ENCODE results near the gene GPR151. TPM values are rescaled to one million over a fixed set of nuclear protein-coding genes. Genes with fewer than 3 reads are reported as not detected.
"Not testable (repeated sequence)": the region's sequence is repeated elsewhere in the genome, so short reads cannot be mapped to it uniquely, and the experiment has no call there.

The GPR151 gene
- not detected for total RNA-seq

- peak; percentile 14 for DNase-seq
Measured at GRCh38 chr5:146516151-146516475, at the start of gene GPR151. Gene GPR151 (minus strand): TSS chr5:146516190. CDS start chr5:146516113, 77 bp downstream.

- no peak for DNase-seq
Measured at GRCh38 chr5:146564007-146564762, 48.2 kb upstream of the GPR151 start.

DNA sequence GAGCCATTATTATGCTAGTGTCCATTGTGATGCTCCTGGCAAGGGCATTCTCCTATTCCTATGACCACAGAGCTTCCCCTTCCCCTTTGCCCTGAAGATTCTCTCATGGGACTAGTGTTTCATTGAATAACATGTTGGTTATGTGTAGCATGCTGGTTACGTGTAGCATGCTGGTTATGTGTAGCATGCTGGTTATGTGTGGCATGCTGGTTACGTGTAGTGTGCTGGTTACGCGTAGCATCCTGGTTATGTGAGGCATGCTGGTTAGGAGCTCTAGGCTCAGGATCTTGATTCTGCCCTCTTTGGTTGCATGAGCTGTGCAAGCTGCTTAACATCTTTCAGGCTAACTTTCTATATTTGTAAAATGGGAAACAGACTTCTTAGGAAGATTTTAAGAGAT, 46.5 kb upstream of the GPR151 start:
- DNase-seq, result no peak

DNA sequence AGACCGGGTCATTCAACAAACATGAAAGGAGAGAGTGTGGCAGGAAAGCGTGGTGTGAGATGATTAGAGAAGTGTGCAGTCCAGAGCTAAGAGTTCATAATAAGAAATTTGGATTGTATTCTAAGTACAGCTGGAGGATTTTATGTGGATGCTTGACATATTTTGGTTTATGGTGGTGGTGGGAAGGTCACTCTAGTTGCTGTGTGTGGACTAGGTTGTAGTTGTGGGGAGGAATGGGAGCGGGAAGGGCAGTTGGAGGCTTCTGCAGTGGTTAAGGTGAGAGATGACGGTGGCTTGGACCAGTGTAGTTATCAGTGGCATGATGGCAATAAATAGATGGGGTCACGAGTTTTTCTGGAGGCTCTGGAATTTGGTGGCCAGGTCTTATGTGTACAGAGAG, 45.7 kb upstream of the GPR151 start:
- DNase-seq, result no peak

DNA sequence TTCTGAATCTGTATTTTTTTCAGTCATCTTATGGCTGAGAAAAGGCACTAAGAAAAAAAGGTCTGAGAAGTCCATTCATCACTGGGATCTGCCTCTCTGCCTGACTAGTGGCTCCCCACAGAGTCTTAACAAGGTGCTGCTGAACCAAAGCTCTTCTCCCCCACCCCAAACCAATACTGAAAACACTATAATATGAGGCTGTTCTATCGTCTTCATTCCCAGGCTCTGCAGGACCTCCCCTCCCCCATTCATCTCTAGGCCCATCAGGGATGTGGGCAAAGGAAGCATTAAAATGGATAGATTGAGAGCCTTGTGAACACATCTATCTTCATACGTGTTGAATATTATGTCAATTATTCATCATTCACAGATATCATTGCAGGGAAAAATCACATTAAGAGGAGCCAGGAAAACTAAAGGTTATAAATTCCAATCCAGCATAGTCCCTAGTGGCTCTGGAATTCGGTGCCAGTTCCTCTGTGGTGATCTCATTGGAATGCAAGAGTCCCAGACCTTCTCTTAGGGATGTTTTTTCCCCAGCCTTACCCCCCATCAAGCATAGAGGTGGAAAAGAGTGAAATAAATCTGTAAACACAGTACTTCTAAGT, 44.3 kb upstream of the GPR151 start:
- DNase-seq, result no peak

- not testable (repeated sequence) for DNase-seq
Measured at GRCh38 chr5:146556884-146557283, 40.9 kb upstream of the GPR151 start.

DNA sequence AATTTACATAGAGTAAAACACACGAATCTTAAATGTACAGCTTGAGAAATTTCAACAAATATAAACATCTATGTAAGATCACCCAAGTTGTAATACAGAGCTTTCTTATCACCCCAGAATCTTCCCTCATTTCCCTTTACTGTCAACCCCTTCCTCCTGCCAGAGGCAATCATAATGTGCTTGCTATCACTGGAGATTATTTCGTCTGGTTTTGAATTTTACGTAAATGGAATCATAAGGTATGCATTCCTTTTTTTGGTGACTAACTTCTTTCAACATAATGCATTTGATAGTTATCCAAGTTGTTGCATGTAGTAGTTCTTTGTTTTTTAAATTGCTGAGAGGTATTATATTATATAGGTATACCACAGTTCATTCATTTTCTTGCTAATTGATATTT, 37.5 kb upstream of the GPR151 start:
- DNase-seq, result no peak

DNA sequence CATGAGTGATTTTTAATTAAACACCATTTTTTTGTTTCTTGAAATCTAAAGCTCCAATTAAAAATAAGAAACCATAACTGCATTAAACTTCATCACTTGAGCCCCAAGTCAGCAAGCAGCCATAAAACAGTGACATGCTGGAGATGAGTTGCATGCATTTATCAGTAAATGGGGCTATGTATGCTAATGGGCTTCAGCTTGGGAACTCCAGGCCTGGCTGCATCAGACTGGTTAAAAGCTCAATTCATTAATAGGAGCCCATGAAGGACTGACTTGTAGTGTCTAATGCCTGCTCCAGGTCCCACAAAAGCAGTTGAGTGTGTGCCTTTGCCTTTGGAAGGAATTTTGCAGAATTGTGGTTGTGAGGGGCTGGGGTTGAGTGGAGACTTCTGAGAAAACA, 33.6 kb upstream of the GPR151 start:
- DNase-seq, result no peak

DNA sequence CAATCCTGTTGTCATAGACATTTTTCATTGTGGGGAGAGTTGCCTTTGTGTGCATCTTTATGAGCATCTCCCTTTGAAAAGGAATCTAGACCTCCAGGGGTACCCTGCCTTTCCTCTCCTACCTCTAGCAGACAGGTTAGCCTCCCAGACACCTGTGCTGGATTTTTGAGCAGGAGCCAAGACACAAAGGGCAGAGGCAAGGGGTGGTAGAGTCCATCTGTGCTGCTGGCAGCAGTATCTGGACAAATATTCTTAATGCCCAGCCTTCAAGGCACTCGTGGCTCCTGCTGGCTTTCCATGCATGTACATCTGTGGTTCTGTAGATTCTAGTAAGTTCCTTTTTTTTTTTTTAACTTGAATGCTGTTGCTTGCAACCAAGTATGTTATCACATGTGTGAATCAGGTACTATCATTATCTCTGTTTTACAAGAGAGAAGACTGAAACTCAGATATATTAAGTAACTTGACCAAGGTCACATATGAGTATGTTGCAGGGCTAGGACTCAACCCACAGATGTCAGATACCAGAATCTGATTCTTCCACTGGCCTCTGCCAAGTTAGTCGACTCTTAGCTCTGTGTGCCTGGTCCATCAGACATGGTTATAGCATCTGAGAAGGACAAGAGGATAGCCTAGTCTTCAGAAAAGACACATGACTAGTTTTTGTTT, 32.9 kb upstream of the GPR151 start:
- no peak for DNase-seq

GRCh38 chr5:146544232-146544631, 28.2 kb upstream of the GPR151 start:
- DNase-seq, result no peak

DNA sequence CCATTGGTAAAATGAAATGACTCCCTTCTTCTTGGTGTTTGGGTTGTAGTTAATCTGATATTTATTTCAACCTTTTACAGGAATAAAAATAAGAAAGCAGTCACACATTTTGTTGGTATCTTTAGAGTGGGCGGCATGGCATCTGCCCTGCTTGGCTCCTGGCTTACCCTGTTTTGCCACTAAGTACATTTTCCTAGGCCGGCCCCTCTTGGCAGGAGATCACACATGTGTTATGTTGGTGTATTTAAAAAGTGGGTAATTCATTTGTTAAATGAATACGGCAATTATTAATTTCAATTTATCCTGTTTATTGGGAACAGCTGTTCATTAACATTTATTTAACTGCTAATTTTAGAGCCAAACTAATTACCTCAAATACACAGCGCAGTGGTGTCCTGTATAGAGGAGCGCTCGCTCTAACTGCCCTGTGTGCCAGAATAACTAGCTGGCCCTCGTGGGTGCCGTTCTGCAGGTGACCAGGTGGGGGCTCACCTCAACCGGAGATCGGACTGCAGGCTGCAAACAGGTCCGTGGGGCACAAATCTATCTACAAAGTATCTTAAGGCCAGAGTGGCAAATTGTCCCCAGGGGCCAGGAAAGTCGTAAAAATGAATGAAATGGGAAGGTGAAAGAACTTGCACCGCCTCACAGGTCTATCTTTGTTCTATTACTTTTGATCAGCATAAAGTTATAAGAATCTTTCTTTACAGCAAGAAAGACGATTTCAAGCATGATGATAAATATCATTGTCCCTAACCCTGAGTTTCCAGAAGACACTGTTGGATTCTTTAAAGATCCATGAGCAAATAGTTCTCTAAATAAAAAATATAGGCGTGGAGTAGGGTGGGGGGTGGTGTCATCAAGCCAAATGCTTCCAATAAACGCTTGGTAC, 26.2 kb upstream of the GPR151 start:
- DNase-seq, result peak; percentile 64

DNA sequence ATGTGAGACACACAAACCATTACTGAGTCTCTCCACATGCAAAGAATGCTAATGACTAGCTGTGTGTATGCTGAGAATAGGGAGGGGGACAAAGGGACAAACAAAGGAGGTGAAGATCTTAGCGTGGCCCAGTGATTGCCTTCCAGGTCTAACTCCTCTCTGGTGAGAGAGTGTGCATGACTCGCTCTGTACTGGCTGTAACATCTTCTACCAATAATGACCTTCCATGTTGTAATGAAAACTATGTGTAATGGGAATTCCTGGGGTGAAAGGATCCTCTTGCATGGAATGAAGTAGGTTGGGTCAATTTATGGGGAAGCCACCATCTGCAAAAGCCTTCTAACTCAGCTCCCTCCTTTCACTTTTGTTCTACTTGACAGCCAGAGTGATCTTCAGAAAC, 24.4 kb upstream of the GPR151 start:
- no peak for DNase-seq

- no peak for DNase-seq
Measured at GRCh38 chr5:146539973-146540372, 24.0 kb upstream of the GPR151 start.

GRCh38 chr5:146538432-146538831, 22.4 kb upstream of the GPR151 start:
- no peak for DNase-seq

DNA sequence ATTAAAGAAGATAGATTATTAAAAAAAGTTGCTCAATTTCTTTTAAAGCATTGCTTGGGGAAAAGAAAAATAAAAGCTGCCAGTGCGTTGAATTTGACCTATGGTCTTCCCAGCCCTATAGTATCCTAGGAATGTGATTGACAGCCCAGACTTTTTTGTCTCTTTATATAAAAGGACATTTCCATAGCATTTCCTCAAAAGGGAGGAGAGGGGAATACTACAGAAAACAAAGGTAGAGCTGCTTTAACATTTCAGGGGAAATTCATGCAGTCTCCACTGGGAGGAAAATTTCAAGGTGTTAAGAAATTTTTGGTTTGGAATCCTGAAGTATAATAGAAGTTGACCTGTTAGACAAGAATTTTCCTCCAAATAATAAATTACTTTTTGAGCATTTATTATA, 17.9 kb upstream of the GPR151 start:
- no peak for DNase-seq

DNA sequence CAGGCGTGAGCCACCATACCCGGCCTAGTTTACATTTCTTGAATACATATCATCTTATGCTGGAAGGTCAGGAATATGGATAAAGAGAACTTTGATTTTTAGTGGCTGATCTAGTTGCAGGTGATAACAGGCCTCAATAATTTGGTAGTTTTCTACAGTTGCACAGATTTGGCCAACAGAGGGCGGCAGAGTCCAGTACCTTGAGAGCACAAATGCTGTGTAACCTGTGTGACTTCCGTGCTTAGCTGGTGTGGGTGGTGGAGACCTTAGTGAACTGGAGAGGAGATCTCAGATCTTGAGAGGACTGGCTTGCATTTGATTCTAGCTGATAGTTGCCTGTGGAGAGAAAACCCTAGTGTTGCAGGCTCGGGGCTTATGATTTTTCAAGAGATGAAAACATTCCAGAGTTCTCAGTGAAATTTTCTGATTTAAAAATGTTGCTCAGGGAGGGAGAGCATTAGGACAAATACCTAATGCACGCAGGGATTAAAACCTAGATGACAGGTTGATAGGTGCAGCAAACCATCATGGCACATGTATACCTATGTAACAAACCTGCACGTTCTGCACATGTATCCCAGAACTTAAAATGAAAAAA, 17.4 kb upstream of the GPR151 start:
- DNase-seq, result peak; percentile 78

GRCh38 chr5:146529984-146530383, 14.0 kb upstream of the GPR151 start:
- no peak for DNase-seq

DNA sequence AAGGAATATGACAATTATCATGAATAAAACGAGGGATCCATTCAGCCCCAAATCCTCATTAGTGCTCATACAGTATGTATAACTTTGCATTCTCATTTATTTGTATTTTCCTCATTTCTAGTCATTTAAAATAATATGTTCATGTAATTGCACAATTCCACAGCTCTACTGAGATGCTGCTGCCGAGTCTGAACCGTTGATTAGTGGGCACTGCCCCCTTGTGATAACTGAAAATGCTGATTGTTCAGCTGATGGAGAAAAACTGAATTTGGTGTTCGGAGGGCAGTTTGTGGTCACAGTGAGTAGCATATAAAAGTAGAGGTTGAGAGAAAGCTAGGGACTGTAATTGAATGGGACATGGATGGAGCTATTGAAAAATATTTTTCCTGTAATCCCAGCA, 12.2 kb upstream of the GPR151 start:
- DNase-seq, result no peak

- DNase-seq, result no peak
Measured at GRCh38 chr5:146527785-146528184, 11.8 kb upstream of the GPR151 start.

- DNase-seq, result no peak
Measured at GRCh38 chr5:146523698-146524097, 7.7 kb upstream of the GPR151 start.

GRCh38 chr5:146521403-146522106, 5.6 kb upstream of the GPR151 start:
- DNase-seq, result no peak

DNA sequence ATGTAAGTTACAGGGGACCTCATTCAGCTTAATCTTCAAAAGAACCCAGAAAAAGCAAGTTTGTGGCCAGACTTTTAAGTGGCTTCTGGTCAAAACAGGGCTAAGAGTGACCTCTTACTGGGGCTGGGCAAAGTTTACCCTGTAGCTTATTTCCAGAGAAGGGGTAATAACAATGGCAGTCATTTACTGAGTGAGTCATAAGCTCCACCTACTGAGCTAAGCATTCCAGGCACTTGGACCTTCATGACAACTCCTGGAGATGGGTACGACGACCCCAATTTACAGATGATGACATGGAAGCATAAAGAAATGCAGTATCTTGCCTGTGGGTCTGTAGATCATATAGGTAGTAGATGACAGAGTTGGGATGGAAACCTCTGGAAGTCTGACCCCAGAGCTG, 4.7 kb upstream of the GPR151 start:
- DNase-seq, result no peak
